HG03108 (cell line): ENCODE measurements around the gene VSIG10L2.

Experiments used
- ATAC-seq: cut with Tn5 transposase; IDR thresholded peaks from one replicate; pipeline ENCODE4 v1.9.1; 2021; ENCODE audit warnings: moderate library complexity; ENCODE audit not compliant: unreplicated experiment

Gene VSIG10L2

DNA sequence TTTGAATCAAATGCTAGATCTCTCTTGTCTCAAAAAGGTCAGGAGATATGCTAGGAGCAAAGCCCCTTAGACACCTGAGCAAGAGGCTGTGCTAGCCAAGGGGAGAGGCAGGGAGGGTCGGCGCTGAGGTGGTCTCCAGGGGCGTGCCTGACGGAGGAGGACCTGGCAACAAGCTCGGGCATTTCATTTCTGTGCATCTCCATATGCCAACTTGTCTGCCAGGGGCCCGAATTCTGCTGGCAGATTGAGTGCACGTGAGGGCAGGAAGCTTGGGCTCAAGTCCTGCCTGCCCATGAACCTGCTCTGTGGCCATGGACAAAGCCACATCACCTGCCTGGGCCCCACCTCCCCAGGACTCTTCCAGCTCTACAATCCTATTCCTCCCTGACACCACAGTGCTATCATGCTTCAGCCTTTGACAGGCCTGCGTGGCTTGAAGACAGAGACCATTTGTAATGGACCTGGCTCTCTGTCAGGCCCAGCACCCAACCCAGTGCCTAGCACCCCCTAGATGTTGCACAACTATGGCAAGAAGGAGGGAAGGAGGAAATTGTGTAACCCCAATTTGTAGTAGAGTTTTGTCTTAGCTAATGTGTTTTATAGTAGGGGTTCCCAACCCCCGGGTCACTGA is 16.3 kb upstream of the VSIG10L2 start:
- no peak for ATAC-seq

DNA sequence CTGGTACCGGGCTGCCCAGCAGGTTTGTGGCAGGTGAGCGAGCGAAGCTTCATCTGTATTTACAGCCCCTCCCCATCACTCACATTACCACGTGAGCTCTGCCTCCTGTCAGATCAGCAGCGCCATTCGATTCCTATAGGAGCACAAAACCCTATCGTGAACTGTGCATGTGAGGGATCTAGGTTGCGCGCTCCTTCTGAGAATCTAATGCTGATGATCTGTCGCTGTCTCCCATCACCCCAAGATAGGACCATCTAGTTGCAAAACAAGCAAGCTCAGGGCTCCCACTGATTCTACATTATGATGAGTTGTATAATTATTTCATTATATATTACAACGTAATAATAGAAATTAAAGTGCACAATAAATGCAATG is 15.8 kb upstream of the VSIG10L2 start:
- no peak for ATAC-seq

DNA sequence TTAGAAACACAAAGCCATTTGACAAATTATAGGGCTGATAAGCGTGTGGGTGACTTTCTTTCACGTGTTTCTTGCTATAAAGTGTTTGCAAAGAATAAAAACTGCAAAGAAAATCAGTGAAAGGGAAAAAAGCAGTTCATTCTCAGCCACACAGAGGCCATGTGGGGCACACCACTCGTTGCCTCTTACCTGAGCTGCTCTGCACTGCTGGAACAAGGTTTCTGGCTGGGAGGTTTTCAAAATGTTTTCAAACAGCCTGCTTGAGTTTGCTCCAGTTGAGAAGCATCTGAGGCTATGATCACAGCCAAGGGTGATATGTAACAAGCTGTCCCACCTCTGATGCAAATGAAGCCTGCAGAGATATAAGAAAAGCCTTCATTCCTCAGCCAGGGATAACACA is 14.7 kb upstream of the VSIG10L2 start:
- no peak for ATAC-seq

DNA sequence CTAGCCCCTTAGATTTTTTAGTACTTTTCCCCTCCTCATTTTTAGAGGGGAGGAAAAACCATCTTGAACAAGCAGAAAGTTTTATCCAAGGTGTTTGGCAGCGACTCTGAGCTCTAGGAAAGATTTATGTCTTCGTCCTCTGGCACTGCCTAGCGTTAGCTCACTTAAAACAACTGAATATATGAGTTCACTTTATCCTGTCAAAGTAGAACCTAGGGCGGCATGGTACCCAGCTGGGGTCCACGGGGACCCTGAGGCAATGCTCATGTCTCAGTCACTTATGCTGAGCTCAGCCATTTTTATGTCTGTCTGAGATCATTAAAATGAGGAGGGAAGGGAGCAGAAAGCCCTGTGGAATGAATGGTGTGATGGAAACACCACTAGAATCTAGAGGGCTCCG is 14.2 kb upstream of the VSIG10L2 start:
- no peak for ATAC-seq

DNA sequence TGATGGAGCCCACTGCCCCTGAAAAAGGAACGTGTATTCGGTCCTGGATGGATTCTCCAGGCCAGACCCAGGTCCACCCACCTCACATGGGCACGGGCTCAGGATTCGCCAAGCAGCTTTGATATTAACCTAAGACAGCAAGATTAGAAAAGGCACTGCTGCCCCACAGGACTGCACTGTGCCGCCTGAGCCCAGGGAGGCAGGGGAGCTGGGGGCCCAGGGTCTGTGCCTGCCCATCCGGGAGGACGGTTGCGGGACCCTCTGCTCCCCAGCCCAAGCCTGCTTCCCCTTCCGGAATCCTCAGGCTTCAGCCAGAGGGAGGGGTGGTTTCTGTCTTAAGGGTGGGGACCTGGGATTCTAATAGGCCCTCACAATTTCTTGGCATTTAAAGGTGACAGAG is 13.5 kb upstream of the VSIG10L2 start:
- no peak for ATAC-seq

DNA sequence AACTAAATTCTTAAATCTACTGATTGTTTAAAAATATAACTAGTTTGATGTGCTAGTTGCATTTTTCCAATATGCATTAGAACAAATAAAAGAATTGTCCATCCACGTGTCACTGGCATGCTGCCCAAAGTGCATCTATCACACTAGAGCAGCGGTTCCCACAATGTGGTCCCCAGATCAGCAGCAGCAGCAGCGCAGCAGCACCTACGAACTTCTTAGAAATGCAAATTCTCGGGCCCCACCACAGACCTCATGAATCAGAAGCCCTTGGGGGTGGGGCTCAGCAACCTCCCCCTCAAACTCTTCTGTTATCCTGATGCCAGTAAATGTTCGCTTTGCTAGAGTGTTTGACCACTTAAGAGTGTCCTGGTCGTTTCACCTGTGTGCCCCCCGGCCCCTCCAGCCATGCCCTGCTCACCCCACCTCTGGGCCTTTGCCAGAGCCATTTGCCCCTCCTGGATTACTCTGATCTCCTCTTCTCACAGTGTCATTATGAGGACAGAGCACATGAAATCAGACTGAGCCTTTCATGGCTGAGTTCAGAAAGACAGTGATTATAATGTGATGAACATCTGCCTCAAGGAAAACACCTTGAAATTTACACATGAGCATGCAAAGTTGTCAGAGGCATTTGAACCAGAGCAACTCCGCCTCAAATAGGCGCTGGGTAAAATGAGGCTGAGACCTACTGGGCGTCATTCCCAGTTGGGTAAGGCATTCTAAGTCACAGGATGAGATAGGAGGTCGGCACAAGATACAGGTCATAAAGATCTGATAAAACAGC is 12.6 kb upstream of the VSIG10L2 start:
- ATAC-seq = no peak

DNA sequence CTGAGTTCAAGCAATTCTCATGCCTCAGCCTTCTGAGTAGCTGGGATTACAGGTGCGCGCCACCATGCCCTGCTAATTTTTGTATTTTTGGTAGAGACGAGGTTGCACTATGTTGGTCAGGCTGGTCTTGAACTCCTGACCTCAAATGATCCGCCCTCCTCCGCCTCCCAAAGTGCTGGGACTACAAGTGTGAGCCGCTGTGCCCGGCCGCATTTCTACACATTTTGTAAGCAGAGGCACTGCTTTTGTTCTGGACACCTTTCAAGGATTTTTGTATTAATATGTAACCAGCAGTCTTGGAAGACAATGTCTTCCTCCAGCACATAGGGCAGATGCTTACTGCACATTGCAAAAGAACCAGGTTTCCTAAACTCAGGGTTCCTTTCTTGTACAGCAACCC is 11.4 kb upstream of the VSIG10L2 start:
- ATAC-seq = no peak

DNA sequence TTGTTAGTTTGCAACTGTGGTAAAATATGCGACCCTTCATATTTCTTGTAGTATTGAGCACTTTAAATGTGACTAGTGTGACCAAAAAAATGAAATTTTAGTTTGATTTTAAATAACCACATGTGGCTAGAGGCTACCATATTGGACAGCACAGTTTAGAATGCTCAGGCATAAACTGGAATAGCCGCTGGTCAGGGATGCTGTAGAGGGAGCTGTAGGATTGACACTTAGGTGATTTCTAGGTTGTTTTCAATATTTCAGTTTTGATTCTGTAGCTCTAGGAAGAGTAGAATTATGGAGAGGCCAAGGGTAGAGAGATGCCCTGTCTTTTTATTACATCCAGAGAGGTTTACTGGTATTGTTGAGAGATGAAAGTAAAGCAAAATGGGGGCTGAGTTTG is 10.8 kb upstream of the VSIG10L2 start:
- ATAC-seq = no peak

DNA sequence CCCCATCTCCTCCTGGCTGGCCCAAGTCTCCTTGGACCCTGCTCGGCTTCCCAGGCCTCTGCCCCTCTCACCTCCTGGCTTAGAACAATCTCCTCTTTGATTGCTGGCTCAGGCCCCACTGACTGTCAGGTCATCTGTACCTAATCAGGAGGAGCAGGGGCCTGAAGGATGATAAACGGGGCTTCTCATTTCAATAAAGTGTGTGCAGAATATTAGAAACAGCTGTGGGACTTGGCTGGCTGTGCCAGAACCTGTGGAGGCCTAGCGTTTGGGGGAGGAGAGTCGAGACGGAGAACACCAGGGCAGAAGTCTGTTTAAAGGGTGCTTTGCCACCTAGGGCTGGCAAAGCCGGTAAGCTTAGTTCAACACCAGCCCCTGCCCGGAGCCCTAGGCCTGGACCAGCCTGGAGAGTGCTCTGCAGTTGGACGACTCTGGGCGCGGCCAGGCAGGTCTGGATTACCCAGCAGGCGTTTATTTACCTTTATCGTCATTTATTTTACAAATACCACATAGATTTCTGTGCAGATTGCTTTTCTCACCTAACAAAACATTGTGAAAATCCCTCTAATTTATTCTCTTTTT is 10.1 kb upstream of the VSIG10L2 start:
- no peak for ATAC-seq

DNA sequence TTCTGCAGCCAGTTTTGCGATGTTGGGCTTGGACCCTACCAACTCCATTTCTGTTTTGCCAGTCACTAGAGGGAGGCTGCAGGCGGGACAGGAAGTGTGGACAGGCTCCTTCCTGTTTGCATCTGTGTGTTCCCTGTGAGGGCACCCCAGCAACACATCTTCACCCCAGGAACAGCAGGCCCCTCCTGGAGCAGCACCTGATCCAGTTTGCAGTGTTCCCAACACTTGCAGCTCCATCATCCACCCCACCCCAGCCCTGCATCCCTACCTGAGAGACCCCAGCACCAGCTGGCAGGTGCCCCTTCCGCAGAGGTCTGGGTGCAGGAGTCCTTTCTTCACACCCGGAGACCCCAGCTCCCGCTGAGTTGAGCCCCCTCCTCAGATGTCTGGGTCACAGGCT is 7.4 kb upstream of the VSIG10L2 start:
- ATAC-seq = no peak

DNA sequence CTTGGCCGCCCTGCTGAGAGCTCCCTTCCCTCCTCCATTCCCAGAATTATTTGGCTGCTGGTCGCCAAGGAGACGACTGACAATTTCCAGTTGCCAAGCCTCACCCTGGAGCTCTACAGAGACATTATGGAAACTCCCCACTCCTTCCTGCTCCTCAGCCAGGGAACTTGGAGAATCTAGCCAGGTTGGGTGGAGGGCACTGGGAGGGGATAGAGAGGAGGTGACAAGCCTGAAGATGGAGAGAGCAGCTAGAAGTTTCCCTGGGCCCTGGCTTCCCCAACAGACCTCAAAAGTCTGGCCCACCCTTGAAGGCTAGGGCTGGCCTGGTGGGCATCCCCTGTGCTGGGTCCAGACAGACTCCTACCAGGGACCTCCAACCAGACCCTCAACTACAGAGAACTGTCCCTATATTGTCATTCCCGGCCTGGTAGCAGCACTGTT is 6.7 kb upstream of the VSIG10L2 start:
- ATAC-seq = no peak

DNA sequence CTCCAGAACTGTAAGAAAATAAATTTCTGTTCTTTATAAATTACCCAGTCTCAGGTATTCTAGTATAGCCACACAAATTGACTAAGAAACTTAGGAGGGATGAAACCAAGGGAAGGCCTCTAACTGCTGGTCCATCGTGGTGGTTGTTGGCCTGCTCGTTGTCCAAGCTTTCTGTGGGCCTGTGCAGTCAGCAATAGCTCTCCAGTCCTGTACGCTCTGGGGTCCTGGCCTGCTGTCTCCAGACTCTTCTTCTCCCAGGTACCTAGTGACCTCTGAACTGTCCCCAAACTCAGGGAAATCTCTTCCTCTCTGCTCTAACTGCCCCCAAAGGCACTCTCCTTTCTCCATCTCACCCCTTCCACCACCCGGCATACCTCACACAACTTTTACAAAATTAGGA is 5.7 kb upstream of the VSIG10L2 start:
- no peak for ATAC-seq

DNA sequence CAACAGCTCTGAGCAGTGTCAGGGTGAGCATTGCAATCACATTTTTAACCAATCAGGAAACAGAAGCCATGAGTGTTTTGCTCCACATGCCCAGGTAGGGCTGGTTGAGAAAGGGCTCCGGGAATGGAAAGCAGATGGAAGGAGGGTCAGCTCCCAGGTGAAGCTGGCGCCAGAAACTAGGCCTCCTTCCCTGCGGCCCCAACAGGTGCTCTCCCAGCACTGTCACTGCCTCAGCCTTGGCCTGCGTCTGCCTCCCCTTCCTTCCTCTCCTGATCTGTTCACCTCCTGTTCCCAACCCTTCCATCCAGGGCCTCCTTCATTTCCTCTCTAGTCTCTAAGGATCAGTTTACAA is 4.6 kb upstream of the VSIG10L2 start:
- no peak for ATAC-seq

DNA sequence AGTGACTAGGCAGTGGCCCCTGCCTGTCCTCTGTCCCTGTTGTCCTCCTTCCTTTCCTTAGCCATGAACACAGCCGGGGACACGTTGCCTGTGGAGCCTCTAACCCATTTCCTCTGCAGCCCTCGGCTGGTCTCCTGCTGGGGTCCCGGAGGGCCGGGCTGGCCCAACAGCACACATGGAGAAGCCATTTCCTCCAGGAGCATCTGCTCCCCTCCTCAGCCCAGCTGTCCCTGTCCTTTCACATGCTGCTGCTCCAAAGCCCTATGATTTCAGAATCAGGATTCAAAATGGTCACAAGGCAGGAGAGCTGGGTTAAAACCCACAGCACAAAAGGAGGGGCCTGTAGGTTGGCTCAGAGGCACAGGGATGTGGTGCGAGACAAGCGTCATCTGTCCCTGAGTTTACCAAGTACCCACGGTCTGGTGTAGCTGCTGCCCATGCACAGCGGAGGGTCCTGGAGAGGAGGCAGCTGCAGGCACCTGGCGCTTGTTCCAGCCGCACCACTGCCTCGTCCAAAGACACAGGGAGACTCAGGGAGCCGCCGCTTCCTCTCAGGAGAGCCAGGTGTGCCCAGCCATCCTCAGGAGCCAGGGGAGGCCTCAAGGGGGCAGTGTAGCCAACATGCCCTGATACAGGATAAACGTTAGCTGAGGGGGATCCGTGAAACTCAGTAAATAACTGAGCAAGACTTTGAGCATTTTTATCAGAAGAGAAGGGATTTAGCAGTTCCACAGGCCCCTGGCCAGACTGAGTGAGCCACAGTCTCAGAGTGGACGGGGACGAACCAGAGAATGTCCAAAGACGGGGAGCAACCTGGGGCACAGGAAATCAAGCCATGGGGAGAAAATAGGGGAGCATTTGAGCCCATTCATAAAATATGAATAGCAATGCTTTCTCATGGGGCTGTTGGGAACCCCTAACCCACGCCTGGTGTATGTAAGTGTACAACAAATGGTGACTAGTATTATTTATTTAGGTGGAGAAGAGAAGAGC is 3.9 kb upstream of the VSIG10L2 start:
- ATAC-seq = no peak

DNA sequence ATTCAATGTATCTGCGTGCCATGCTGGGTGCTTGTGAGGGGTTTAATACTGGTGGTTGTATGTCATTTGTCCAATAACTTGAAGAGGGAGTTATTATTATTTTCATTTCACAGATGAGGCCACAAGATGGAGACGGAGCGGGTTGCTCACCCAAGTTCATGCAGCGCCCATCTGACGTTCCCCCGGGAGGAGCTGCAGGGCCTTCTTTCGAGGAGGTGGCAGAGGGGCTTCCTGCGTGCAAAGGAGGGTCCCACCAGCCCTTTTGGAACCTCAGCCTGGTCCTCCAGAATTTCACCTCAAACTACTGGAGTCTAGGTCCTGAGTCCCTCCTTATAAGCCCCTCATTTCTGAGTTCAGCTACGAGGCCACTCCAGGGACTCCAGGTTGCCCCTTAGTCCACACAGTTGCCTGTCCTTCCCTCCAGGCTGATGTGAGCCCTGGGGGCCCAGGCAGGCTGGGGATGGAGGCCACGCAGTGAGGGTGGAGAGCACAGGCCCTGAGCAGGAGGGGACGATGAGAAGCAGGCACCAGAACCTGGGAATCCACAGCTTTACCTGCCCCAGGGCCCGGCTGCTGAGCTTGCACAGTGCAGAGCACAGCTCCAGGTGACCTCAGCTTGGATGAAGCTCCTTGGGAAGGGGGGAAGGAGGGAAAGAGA is 2.9 kb upstream of the VSIG10L2 start:
- no peak for ATAC-seq

DNA sequence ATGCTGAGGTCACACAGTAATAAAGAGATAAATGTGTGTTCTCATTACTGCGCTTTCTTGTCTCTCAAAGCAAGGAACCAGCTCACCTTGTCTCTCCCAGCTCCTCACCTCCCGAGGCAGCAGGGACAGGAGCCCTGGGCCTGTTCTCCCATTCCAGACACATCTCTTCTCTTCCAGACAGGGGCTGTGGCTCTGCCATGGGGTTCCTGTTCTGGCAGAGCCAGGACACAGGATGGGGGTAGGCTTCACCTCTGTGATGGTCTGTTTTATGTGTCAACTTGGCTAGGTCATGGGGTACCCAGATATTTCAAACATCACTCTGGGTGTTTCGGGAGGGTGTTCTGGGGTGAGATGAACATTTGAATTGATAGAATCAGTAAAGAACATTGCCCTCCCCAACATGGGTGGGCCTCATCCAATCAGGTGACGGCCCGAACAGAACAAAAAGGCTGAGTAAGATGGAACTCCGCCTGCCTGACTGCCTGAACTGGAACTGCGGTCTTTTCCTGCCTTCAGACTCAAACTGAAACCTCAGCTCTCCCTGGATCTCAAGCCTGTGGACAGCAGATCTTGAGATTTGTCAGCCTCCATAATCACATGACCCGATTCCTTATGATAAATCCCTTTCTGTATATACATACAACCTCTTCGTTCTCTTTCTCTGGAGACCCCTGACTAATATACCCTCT is 2.0 kb upstream of the VSIG10L2 start:
- ATAC-seq = no peak

DNA sequence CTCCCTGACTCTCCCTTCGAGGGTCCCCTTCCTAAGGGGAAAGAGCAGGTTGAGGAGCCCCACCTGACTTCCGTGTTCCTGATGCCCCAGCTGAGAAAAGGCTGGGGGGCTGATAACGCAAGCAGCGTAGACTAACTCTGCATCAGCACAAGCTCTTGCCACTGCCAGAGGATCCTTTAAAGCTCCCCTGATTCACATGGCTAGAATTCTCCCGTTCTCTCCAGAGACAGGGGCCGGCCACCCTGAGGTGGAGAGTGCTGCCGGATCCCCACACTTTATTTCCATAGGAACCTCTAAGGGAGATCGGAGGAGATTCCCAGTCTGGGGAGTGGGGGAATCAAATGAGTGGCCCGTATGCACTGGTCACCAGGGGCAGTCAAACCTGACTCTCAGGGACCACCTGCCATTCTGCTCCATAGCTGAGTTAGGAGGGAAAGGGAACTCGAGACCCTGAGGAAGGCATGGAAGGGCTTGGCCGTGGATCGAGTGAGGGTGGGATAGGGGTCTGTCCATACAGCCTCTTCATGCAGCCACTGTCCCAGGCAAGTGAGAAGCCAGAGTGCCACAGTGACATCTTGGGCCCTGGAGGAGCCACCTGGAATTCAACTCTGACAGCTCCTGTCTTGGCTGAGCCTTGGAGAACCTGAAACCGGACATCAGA is 1.4 kb upstream of the VSIG10L2 start:
- ATAC-seq = no peak

DNA sequence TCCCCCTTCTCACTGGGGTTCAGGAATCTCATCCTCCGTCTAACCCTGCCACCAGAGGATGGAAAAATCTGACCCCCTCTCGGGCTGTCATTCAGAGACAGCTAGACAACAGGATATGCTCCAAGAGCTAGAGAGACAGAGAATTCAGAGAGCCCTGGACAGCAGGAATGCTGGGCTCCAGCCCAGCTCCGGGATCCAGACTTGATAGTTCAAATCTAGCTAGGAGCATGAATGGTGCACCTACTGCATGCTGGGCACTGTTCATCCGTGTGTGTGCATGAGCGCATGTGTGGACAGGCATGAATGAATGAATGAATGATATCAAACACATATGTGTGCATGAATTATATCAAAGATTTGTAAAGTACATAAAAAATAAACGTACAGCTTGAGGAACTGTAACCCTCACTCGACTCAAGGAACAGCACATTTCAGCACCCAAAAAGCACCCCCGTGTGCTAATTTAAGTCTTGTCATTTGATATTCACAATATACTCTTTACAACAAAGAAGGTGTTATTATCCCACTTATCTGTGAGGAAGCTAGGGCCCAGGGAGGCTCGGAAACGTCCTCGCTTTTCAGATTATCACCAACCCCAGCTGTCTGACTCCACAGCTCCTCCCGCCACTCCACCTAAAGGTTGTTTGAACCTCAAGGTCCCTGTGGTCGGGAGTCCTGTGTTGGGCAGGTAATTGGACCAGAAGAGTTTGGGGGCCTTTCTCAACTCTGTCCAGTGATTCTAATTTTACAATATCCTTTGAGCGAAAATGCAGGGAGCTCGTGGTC is 640 bp upstream of the VSIG10L2 start:
- ATAC-seq = no peak
